Measurements from ENCODE around the gene ABCB8.

DNA sequence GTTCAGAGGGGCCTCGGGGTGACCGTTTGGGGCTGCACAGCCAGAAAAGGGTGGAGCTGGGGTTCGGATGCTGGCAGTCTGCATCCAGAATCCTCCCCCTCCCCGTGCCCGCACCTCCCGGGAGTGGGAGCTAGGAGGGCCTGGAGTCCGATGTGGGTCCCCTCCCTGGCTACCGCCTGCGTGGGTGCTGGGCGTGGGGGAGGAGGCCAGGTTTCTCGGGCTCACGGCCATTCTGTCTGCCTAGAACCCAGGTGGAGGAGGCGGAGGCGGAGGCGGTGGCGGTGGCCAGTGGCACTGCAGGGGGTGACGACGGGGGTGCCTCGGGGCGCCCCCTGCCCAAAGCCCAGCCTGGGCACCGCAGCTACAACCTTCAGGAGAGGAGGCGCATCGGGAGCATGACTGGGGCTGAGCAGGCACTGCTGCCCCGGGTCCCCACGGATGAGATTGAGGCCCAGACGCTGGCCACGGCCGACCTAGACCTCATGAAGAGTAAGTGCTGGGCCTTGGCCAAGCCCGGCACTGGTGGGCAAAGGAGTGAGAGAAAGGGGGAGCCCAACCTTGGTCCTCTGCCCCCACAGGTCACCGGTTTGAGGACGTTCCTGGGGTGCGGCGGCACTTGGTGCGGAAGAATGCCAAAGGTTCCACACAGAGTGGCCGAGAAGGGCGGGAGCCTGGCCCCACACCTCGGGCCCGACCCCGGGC lies 38.2 kb downstream of the ABCB8 start:
- TF ChIP-seq, protein P1, sequence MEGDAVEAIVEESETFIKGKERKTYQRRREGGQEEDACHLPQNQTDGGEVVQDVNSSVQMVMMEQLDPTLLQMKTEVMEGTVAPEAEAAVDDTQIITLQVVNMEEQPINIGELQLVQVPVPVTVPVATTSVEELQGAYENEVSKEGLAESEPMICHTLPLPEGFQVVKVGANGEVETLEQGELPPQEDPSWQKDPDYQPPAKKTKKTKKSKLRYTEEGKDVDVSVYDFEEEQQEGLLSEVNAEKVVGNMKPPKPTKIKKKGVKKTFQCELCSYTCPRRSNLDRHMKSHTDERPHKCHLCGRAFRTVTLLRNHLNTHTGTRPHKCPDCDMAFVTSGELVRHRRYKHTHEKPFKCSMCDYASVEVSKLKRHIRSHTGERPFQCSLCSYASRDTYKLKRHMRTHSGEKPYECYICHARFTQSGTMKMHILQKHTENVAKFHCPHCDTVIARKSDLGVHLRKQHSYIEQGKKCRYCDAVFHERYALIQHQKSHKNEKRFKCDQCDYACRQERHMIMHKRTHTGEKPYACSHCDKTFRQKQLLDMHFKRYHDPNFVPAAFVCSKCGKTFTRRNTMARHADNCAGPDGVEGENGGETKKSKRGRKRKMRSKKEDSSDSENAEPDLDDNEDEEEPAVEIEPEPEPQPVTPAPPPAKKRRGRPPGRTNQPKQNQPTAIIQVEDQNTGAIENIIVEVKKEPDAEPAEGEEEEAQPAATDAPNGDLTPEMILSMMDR (IDR thresholded peaks at IDR 0.05): no peak
- no peak for TF ChIP-seq POLR2A (IDR thresholded peaks at IDR 0.05)
